ENCODE measurements around the gene ZCCHC8.
"Not testable (repeated sequence)": the region's sequence is repeated elsewhere in the genome, so short reads cannot be mapped to it uniquely, and the experiment has no call there.

Gene ZCCHC8

DNA sequence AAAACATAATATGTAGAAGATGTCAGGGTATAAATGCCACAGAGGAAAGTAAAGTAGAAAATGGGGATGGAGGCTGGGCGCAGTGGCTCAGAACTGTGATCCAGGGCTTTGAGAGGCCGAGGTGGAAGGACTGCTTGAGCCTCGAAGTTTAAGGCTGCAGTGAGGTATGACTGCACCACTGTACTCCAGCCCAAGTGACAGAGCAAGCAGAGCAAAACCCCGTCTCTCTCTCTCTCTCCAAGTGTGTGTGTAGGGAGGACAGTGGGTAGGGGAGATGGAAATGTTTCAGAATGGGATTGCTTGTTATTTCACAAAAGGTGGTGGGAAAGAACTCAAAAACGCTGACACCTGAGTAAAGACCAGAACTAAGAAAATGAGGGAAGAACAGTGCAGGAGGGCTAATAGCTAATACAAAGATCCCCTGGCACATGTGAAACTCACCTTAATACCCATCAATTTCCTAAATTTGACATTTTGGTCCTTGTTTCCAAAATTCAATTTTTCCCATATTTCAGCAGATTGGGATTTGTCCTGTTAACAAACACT, 5.7 kb upstream of the ZCCHC8 start:
- no peak for DNase-seq

DNA sequence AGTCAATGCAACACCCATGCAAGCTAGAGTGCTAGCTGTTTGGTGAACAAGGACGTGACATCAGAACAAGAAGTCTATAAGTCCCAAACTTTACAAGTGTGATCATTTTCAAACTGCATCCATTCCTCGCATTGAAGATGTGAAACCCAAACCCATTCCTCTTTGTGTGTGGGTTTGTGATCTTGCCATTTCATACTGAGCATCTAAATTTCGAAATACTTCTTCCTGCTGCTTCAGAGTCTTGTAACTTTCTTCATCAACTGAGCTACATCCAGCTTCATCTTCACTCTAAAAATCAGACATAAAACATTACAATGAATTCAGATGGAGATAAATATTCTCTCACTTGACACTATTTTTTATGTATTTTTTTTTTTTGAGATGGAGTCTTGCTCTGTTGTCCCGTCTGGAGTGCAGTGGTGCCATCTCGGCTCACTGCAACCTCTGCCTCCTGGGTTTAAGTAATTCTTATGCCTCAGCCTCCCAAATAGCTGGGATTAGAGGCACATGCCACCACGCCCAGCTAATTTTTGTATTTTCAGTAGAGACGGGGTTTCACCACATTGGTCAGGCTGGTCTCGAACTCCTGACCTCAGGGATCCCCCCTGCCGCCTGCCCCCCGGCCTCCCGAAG, 4.8 kb upstream of the ZCCHC8 start:
- no peak for DNase-seq

DNA sequence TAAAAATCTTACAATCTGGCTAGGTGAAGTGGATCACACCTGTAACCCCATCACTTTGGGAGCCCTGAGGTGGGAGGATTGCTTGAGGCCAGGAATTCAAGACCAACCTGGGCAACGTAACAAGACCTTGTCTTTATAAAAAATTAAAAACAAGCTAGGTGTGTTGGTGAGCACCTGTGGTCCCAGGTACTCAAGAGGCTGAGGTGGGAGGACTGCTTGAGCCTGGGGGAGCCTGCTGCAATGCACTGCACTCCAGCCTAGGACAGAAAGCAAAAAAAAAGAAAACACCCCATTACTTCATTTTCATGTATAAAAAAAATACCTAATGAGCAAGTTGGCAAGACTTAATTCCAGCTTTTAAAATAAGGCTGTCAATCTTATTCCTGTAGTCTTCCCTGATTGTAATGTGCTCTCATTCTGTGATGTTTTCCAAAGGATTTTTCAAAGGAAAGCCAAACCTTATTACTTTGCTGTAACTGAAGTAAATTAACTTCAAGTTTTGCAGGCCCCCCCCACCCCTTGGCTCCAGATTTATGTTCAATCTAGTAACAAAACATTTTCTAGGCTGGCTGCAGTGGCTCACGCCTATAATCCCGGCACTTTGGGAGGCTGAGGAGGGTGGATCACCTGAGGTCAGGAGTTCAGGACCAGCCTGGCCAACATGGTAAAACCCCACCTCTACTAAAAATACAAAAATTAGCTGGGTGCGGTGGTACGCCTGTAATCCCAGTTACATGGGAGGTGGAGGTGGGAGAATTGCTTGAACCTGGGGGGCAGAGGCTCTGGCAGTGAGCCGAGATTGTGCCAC, 3.3 kb upstream of the ZCCHC8 start:
- DNase-seq: no peak

DNA sequence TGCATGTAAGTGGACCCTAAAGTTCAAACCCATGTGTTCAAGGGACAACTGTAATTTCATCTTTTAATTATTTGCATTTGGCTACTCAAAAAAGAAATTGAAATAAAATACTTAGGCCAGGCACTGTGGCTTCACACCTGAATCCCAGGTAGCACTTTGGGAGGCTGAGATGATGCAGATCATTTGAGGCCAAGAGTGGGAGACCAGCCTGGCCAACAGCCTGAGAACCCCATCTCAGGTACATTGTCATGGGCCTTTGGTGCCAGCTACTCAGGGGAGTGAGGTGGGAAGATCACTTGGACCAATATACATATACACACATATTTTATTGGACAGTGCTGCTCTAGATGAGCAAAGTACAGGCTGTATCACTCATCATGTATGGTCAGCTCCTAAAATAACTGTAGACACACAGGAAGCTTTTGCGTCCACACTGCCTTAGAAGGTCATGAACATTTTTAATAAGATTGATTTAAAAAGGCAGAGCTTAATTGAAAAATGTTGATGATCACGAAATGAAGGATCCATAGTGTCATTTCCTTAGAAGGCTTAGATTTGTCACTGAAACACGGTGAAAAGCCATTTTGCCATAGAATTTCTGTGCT, 2.5 kb upstream of the ZCCHC8 start:
- DNase-seq: no peak

DNA sequence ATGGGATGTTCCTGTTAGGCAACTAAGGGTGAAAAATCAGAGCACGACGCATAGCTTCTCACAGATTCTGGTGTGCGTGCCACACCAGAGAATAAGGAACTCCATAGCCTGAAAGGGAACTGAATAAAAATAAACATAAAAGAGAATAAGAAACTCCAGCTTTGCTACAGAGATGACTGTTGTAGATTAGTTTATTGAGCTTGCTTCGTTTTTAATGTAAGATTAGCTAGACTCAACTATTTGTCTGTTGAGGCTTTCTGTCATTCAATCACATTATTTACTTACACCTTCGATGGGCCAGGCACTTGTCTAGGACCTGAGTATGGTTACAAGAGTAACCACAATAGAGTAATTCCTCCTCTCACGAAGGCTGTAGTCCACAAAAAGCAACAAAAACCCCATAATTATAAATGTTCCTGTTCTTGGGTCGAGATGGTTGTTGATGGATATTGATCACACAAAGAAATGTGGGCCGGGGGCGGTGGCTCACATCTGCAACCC, 807 bp upstream of the ZCCHC8 start:
- no peak for DNase-seq

DNA sequence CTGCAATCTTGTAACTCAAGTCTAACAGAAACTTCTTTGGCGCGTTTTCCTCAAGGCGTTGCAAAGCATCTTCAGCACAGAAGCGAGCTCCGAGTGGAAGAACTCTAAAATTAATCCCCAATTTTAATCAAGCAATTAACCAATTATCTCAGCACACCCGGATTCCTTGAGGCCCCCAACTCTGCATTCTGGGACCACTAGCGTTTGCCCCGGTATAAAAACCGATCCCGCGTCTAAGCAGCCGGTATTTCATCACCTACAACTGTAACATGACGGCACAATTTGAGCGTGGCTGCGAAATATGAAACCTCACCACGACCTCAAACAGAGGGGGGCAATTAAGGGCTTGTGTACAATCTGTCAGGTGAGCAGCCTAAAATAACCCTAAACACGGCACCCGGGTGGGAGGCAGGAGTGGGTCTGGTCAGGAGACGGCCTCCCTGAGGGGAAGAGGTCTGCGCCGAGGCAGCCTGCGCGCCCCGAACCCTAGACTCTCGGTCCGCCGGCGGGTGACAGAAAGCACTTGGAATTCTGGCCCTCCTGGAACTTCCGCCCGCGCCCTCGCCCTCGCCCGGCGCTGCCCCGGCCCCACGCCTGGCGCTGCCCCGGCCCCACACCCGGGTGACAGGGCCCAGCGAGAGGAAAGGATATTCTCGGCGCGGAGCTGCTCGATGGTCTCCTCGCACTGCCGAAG, 594 bp downstream of the ZCCHC8 start:
- DNase-seq: peak; percentile 43 to 70

DNA sequence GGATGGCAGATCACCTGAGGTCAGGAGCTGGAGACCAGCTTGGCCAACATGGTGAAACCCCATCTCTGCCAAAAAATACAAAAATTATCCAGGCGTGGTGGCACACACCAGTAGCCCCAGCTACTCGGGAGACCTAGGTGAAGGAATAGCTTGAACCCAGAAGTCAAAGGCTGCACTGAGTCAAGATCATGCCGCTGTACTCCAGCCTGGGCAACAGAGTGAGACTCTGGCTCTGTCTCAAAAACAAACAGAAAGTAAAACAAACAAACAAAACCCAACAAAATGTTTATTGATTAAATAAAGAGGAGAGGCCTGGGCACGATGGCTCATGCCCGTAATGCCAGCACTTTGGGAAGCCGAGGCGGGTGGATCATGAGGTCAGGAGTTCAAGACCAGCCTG, 5.5 kb downstream of the ZCCHC8 start:
- DNase-seq: no peak

DNA sequence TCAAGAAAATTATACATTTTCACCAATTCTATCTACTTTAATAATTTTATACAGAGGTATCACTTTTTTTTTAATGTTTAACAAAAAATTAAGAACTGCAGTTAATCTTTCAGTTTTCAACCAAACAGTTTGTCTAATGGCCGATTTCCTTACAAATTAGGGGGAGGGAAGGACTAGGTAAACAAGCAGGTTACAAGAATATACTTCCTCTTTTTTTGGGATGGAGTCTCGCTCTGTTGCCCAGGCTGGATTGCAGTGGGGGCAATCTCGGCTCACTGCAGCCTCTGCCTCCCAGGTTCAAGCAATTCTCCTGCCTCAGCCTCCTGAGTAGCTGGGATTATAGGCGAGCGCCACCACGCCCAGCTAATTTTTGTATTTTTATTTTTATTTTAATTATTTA, 7.5 kb downstream of the ZCCHC8 start:
- DNase-seq: not testable (repeated sequence)

DNA sequence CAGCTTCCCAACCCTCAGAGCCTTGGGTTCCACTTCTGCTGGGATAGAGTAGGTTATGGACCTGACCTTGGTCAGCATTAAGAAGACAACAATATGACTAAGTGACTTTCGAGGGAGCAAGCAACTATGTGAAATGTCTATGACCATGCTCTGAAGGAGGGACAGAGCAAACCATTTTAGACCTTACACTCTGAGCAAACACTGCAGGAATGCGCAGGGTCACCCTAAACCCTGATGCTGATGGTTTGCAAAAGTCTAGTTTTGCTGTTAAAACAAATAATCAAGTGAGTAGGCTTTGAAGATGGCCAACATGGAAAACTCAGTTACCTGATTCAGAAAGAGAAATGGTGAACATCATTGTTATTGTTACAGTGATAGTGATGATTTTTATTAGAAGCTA, 8.7 kb downstream of the ZCCHC8 start:
- no peak for DNase-seq

DNA sequence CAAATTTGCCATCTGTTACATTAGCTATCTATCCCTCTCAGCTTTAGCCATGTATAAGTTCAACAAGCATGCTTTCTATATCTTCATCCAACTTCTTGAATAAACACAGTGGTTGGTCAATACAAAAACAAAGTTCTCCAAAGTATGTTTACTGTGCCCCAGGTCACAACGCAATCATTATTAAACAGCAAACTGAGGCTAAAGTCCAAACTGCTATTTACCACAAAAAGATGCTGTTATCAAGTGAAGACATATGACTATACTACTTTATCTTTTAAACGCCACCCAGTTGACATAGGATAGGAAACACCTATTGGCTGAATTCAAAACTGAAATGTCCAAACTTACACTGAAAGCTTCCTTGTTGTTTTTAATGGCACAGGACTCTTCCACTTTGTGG, 11.7 kb downstream of the ZCCHC8 start:
- no peak for DNase-seq

DNA sequence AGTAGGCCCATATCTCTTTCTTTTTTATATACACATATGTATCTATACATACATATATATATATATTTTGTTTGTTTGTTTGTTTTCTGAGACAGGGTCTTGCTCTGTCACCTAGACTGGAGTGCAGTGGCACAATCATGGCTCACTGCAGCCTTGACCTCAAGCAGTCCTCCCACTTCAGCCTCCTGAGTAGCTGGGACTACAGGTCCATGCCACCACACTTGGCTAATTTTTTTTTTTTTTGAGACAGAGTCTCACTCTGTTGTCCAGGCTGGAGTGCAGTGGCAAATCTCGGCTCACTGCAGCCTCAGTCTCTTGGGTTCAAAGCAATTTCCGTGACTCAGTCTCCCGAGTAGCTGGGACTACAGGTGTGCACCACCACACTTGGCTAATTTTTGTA, 12.9 kb downstream of the ZCCHC8 start:
- not testable (repeated sequence) for DNase-seq

DNA sequence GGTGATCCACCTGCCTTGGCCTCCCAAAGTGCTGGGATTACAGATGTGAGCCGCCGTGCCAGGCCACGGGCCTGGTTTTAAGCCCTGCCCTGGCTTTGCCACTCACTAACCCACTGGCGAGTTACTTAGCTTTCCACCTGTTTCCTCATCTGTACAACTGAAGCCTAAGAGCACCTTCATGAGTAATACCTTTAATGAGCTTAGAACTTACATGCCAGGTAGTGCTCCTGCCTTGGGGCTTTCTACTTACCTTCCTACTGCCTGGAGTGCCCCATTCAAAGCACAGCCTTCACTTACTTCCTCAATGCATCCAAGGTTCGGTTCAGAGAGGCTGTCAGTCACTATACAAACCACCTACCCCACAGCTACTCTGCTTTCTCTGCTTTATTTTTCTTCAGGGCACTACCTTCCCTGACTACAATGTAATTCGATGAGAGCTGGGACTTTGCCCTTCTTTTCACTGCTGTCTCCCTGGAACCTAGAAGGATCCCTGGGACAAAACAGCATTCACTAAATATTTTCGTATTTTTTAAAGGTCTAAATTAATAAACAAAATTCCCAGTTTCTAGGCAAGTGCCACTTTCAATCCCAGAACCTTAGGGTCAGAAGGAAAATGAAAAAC, 13.8 kb downstream of the ZCCHC8 start:
- no peak for DNase-seq

DNA sequence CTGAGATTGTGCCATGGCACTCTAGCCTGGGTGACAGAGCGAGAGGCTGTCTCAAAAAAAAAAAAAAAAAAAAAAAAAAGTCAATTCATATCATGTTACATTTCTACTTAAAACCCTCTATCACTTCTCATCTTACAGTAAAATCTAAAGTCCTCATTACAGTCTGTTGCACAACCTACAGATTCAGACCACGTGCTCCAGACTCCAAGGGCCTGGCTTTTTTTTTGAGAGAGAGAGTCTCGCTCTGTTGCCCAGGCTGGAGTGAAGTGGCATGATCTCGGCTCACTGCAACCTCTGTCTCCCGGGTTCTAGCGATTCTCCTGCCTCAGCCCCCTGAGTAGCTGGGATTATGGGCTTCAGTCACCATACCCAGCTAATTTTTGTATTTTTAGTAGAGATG, 14.4 kb downstream of the ZCCHC8 start:
- peak; percentile 1 to 24 for DNase-seq

DNA sequence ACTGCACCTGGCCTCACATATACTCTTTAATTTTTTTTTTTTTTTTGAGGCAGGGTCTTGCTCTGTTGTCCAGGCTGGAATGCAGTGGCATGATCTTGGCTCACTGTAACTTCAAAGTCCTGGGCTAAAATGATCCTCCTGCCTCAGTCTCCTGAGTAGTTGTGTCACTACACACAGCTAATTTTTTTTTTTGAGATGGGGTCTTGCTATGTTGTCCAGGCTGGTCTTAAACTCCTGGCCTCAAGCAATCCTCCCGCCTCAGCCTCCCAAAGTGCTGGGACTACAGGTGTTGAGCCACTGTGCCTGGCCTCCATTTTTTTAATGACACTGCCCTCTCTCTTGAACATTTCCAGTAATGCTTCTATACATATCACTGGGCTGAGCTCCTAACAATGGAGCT, 16.3 kb downstream of the ZCCHC8 start:
- DNase-seq: not testable (repeated sequence)

DNA sequence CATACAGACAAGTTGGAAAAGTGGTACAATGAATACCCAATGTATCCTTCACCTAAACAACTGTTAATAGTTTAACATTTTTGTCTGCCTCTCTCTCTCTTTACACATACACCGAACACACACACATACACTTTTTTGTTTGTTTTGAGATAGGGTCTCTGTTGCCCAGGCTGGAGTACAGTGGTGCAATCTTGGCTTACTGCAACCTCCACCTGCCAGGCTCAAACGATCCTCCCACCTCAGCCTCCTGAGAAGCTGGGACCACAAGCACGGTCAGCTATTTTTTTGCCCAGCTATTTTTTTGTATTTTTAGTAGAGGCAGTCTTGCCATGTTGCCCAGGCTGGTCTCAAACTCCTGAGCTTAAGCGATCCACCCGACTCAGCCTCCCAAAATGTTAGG, 16.8 kb downstream of the ZCCHC8 start:
- DNase-seq: no peak

DNA sequence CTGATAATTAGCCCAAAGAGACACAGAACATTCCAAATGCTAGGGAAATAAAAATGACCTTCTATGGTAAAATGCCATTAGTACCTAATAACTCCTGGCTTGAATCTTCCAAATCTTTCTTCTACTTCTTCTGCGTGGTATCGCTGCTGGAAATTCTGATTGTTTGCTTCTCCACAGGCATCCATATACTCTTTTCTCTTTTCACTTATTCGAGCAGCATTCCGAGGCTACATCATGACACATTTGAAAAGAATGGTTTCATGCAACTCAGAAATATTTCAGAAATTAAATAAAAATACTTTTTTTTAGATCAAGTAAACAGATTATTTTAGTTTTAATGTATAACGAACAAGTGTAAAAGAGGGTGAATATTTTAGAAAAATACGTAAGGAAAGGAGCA, 18.9 kb downstream of the ZCCHC8 start:
- DNase-seq: no peak

DNA sequence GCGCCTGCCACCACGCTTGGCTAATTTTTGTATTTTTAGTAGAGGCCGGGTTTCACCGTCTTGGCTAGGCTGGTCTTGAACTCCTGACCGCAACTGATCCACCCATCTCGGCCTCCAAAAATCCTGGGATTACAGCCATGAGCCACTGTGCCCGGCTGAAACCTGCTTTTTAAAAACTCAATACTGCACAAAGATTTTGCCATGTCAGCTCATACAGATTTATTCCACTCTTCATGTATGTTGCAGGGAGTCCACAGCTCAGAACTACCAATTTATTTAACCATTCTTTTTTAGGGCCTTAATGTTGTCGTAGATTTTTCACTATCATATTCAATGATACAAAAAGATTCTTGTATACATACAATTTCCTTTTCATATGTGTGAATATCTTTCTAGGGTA, 20.0 kb downstream of the ZCCHC8 start:
- DNase-seq: no peak

DNA sequence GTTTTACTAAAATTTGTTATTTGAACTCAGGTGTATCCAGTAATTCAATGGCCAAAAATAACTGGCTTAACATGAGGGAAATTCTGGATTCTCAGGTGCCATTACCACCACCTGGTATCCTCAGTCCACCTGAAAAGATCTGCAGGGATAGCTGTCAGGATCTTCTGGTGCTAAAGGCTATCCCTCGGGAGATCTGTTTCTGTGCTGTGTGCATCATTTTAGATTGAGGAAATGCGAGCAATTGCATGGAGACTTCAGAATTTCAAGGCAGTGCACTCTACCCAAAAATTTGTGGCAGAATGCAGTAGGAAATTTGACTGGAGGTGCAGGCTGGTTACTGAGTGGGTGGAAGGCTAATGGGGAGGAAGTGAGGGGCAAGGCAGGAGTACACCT, 26.4 kb downstream of the ZCCHC8 start:
- no peak for DNase-seq

DNA sequence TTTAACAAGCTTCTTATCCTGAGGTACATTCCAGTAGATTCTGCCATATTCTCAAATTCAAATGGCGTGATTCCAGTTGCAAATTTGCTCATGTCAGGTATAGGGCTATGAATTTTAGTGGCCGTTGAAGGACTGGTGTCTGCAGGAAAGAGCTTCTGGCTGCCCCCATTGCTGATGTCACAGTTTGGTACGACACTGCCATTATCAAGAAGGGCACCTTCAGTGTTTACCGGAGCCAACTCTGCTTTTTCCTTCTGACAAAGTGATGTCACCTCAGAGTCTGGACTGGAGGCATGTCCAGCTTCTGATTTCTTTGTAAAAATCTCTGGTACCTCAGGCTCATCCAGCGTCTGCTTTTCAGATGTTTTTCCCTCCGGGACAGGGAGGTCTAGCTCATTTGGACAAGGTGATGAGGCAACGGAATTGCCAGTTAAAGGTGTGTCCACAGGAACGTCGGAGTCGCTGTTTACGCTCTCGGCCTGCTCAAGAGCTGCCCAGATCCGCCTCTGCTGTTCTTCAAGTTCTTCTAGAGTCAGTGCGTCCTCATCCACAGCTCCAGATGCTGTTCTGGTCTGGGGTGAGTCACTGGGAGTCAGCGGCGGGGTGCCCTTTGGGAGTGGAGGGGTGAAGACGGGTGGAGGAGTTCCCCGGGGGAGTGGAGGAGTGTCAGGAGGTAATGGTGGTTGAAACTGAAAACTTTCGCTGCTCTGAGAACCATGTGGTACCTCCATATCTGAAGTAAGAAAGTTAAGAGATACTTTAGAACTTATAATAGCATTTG, 27.0 kb downstream of the ZCCHC8 start:
- no peak for DNase-seq

DNA sequence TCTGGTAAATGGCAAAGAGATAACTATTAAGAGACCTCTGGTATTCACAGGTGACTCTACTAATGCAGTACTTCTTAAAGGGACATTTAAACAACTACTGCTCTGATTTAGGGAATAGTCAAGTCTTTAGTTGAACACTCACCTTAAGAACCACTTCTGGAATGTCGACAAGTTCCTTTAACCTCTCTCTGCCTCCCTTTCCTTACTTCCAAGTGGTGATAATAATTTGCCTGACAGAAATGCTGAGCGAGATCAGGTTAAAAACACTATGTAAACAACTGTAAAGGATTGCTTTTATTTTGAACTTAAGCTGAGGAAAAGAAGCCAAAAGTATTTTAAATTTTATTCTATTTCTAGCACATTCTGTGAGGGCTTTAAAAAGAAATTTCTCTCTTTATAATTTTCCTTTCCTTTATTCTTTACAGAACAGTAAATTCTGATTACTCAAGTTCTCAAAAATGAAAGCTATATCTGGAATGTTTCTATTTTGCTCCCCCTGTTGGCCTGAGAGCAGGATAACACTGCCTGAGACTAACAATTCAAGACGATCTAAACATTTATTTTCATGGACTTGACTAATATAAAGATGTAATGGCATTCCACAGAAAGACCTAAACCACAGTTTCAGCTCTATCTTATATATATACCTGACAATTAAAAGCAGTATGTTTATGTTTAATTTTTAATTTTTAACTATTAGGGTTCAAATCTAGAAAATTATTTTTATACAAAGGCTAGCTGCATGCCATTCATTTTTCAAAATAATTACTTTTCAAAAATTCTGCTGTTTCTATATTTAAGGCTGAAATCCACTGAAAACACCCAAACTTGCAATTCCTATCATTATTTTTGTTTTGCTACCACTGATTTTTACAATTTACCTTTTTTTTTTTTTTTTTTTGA, 29.2 kb downstream of the ZCCHC8 start:
- peak; percentile 37 to 46 for DNase-seq

DNA sequence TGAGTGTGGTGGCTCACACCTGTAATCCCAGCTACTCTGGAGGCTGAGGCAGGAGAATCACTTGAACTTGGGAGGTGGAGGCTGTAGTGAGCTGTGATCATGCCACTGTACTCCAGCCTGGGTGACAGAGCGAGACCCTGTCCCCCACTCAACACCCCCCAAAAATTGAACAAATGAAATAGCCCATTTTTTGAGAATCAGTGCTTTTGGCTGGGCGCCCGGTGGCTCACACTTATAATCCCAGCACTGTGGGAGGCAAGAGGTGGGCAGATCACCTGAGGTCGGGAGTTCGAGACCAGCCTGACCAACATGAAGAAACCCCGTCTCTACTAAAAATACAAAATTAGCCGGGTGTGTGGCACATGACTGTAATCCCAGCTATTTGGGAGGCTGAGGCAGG, 30.2 kb downstream of the ZCCHC8 start:
- DNase-seq: not testable (repeated sequence)

Data from NCI-H524 (cell line).